HG03103 (cell line): ENCODE measurements around the gene NUP188.

ENCODE experiments used
- ATAC-seq: cut with Tn5 transposase; IDR thresholded peaks from one replicate; pipeline ENCODE4 v1.9.1; 2021; ENCODE audit warnings: low read depth; ENCODE audit not compliant: unreplicated experiment

NUP188 gene

DNA sequence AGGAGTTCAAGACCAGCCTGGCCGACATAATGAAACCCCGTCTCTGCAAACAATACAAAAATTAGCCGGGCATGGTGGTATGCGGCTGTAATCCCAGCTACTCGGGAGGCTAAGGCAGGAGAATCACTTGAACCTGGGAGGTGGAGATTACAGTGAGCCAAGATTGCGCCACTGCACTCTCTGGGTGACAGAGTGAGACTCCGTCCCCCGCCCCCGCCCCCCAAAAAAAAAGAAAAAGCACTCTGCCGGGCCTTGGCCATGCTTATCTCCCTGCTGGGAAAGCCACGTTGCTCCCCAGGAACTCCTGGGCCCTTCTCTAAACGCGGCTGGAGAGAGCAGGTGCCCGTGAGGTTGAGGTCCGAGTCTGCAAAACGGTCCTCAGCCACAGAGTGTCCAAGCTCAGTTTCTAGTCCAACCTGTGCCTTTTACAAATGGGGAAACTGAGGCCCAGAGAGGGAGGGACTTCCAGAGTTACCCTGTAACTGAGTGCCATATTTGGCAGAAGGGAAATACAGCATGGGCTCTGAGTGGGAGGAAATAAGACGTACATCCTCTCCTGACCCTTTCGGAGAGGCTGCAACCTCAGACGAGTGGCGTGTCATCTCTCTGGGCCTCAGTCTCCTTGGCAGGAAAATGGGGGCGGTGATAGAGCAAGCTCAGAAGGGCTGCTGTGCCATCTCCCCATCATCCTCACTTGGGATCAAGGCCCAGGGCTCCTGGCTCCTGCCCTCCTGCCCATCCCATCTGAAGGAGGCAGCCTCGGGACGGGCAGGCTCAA lies 33.3 kb upstream of the NUP188 start:
- no peak for ATAC-seq

DNA sequence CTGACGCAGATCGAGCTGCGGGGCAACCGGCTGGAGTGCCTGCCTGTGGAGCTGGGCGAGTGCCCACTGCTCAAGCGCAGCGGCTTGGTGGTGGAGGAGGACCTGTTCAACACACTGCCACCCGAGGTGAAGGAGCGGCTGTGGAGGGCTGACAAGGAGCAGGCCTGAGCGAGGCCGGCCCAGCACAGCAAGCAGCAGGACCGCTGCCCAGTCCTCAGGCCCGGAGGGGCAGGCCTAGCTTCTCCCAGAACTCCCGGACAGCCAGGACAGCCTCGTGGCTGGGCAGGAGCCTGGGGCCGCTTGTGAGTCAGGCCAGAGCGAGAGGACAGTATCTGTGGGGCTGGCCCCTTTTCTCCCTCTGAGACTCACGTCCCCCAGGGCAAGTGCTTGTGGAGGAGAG lies 31.3 kb upstream of the NUP188 start:
- no peak for ATAC-seq

DNA sequence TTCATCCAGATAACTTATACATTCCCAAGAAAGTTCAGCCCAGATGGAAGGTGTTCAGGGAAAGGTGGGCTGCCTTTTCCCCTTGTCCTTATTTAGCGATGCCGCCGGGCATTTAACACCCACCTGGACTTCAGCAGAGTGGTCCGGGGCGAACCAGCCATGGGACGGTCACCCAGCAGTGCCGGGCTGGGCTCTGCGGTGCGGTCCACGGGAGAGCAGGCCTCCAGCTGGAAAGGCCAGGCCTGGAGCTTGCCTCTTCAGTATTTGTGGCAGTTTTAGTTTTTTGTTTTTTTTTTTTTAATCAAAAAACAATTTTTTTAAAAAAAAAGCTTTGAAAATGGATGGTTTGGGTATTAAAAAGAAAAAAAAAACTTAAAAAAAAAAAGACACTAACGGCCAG lies 30.8 kb upstream of the NUP188 start:
- ATAC-seq: no peak

DNA sequence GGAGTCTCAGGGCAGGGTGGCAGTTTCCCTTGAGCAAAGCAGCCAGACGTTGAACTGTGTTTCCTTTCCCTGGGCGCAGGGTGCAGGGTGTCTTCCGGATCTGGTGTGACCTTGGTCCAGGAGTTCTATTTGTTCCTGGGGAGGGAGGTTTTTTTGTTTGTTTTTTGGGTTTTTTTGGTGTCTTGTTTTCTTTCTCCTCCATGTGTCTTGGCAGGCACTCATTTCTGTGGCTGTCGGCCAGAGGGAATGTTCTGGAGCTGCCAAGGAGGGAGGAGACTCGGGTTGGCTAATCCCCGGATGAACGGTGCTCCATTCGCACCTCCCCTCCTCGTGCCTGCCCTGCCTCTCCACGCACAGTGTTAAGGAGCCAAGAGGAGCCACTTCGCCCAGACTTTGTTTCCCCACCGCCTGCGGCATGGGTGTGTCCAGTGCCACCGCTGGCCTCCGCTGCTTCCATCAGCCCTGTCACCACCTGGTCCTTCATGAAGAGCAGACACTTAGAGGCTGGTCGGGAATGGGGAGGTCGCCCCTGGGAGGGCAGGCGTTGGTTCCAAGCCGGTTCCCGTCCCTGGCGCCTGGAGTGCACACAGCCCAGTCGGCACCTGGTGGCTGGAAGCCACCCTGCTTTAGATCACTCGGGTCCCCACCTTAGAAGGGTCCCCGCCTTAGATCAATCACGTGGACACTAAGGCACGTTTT lies 30.2 kb upstream of the NUP188 start:
- no peak for ATAC-seq

DNA sequence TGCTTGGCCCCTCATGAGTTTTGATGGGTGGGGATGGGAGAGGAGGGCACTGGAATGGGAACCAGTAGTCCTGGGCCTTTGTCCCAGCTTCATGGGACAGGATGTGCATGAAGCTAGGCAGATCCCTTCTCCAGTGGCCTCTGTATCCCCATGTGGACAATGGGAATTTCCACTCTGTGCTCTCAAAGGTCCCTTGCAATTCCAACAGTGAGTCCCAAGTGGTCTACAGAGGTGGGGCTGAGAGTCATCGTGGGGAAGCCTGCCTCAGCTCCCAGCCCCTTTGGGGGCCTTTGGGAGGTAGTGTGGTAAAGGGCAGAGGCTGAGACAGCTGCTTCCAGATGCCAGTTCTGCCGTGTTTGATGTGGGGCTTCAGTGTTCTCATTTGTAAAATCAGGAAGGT lies 28.6 kb upstream of the NUP188 start:
- ATAC-seq: no peak

DNA sequence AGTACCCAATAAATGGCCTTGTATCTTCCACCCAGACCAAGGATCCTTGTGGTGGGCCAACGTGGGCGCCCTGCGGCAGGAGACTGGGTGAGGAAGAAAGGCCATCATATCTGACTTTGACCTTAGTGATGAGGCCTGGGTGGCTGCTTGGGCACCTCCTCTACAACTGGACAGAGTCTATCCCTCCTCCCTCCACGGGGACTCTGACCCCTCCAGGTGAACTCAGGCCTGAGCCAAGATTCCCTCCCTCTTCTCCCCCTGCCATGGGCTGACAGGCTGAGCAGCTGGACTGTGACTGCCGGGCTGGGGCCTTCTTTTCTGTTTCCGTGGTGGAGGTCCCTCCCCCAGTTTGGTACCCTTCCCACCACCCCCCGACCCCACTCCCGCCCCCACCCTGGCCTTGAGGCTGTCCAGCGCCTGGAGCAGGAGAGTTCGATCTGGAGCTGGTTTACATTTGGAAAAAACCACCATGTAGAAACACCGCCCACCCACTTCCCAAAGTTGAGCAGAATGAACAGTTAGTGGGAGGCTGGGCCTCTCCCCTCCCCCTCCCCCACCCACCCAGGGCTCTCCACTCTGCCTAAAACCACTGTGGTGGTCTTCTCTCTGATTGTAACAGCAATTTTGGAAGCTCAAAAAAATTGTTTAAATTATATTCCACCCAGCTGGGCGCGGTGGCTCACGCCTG lies 28.0 kb upstream of the NUP188 start:
- no peak for ATAC-seq

DNA sequence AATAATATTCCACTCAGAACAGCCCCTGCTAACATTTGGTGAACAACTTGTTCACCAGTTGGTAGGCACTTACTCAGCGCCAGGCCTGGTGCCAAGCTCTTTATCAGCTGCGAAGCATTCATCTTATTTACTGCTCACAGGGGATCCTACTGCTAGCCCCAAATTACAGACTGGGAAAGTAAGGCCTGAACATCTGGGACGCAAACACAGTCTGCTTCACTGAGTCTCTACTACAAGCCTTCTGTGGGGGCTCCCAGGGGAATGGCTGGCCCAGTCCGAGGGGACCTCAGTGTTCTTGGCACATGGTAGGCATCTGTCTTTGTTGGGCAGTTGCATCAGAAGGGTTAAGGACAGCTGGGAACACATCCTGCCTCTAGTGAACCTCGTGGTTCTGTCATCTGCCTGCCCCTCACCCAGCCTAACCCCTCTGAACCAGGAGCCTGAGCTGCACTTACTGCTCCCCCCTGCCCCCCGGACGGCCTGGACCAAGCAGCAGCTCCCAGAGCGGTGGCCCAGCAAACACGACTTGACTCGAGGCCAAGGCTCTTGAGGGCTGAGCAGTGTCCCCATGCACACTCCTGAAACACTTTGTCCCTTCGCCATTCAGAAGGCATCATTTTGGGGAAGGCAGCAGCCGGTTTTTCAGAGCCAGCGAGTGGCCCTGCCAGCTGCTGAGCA lies 27.0 kb upstream of the NUP188 start, which contains the start of gene PHYHD1:
Gene PHYHD1 (plus strand): TSS at position 602 of the 678 bp plus-strand sequence. CDS start 1,342 bp downstream, outside the sequence.
- ATAC-seq: no peak

DNA sequence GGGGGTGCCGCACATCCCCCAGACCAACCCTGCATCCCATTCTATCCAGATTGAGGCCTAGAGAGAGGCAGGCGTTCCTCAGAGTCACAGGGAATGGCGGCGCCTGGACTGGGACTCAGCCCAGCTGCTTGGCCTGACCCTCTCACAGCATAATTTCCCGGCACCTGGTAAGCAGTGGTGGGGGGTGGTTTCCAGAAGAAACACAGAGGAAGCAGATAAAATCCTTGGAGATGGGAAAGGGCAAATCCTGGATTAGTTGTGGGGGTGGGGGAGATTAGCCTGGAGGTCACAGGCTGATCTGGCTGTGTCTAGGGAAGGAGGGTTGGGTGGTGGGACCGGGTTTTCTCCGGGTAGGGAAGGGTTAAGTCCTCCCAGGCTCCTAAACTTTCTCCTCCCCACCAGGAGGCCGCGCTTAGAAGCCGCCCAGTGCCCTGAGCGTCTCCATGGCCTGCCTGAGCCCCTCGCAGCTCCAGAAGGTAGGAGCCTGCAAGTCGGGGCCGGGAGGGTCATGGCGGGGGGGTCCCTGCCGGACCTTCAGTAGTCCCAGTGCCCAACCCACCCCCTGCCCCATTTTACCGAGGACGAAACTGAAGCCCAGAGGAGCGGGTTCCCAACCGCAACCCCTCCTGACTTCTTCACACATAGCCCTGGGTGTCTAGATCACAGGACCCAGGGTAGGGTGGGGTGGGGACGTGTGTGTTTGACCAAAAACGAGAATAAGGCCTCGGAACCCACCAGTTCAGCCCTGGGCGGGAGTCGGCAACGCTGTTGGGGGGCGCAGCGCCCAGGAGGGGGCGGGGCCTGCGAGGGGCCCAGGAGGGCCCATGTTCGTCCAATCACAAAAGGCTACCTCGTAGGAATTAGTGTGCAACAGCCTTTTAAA lies 25.4 kb upstream of the NUP188 start:
- no peak for ATAC-seq

DNA sequence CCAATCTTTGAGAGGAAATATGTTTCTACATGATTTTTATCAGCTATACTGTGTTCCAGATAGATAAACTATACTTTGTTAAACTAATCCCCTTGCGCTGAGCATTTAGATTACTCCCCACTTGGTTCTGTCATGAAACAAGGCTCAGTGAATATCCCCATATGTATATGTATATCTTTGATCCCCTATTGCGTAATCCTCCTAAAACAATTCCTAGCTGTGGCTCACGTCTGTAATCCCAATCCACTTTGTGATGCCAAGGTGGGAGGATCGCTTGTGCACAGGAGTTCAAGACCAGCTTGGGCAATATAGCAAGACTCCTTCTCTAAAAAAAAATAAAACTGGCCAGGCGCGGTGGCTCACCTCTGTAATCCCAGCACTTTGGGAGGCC lies 24.0 kb upstream of the NUP188 start:
- no peak for ATAC-seq

DNA sequence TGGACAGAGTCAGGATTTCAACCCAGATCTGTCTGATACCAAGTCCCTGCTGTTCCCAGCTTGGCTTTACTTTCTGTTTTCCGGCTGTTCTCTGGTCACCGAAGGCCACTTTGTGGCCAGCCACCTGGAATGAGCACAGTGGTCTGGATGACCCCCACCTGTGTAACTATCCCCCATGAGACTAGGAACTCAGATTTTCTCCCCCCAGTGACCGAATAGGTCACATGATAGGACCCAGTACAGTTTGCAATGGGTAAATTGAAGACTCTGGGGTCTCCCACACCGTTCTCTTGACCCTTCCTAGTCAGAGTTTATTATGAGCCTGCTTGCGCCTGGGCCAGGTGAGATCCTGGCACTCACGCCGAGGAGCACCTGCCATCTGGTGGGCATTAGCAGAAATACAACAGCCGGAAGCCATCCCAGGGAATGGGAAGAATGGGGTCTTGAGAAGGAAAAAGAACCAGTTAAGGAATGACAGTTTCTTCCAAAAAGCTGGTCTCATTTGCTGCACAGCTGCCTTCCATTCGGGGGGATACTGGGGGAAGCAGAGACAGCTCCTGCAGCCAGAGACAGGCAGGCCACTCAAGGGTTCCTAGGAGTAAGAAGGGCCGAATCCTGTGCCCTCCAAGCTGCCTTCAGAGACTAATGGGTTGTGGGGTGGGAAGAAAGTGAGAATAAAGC lies 19.6 kb upstream of the NUP188 start:
- ATAC-seq: no peak

DNA sequence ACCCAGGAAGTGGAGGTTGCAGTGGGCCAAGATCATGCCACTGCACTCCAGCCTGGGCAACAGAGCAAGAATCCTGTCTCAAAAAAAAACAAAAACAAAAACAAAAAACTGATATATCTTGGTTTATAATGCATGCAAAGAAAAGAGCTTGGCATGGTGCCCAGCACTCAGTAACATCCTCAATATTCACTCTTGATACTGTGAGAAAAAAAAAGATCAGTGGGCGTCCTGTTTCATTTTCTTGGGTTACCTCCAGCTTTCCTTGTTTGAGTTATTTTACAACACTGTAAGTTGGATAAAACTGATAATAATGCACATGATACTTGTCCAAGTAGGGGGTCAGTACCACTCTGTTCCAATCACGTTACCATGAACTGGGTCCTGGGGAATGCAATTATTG lies 18.9 kb upstream of the NUP188 start:
- no peak for ATAC-seq

DNA sequence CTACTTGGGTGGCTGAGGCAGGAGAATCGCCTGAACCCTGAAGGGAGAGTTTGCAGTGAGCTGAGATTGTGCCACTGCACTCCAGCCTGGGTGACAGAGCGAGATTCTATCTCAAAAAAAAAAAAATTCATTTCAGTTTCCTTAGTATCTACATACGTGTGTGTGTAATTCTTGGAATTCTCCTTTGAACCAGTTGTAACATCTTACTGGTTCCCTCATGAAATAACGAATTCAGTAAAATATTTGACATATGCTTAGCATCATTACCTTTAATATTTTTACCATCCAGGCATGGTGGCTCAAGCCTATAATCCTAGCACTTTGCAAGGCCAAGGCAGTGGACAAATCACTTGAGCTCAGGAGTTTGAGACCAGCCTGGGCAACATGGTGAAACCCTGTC lies 17.9 kb upstream of the NUP188 start:
- no peak for ATAC-seq

DNA sequence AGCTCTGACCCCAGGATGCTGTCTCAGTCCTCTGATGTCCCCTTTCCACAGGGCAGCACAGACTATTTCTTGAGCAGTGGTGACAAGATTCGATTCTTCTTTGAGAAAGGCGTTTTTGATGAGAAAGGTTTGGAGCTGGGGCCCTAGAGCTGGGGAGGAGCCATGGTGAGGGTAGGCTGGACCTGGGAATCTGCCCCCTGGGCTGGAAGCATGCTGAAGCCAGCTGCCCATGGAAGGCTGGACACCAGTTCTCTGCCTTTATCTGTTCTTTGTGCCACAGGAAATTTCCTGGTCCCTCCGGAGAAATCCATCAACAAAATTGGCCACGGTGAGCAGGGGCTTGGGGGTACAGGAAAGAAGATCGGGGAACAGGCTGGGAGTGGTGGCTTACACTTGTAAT lies 13.8 kb upstream of the NUP188 start:
- no peak for ATAC-seq

DNA sequence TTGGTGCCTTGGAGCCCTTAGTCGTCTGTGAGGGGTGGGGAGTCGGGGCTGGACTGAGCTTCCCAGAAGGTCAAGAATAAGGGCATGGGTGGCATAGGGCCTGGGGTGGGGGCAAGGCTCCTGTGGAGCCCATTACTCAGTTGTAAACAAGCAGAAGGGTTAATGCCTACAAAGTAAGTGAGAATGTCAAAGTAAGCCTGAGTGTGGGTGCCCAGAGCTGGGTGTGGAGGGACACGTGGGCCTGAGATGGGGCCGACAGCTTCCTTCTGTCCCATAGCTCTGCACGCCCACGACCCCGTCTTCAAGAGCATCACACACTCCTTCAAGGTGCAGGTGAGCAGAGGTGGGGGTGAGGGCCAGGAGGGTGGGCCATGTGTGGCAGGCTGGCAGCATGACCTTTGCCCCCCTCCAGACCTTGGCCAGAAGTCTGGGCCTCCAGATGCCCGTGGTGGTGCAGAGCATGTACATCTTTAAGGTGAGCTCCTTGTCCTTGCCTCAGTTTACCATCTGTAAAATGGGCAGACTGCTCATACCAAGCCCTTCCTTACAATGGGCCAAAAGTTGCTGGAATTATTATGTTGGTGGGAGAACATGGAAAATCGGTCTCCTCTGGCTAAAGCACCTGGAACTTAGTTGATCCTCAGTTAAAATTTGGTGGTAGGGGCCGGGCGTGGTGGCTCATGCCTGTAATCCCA lies 11.2 kb upstream of the NUP188 start:
- no peak for ATAC-seq

DNA sequence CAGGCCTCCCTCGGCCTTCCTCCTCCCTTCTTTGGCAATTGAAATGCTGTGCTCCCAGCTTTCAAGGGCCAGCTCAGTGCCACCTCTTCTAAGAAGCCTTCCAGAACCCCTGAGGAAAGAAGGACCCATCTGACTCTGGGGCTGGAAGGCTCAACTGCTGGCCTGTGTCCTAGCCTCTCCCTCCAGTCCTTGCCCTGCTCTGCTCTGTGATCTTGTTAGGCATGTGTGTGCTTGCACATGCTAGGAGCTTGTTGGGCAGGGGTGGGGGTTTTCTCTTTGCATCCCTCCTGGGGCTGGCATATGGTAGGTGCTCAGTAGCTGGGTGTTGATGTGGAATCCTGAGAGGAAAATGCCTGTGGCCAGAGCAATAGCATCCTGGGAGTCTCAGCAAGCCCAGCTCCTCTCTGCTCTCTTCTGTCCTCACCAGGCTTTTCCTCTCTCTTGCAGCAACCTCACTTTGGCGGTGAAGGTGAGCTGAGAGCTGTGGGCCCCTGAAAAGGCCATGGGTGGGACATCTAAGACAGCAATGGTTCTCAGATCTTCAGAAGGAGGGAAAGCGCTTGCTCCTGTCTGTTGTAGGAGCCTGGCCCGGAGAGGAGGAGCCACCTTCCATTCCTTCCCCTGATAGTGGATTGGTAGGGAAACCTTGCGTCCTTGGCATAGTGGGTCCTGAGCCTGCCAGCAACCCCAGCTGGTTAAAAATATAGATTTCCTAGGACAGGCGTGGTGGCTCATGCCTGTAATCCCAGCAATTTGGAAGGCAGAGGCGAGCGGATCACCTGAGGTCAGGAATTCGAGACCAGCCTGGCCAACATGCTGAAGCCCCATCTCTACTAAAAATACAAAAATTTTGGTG lies 10.0 kb upstream of the NUP188 start:
- ATAC-seq: no peak

DNA sequence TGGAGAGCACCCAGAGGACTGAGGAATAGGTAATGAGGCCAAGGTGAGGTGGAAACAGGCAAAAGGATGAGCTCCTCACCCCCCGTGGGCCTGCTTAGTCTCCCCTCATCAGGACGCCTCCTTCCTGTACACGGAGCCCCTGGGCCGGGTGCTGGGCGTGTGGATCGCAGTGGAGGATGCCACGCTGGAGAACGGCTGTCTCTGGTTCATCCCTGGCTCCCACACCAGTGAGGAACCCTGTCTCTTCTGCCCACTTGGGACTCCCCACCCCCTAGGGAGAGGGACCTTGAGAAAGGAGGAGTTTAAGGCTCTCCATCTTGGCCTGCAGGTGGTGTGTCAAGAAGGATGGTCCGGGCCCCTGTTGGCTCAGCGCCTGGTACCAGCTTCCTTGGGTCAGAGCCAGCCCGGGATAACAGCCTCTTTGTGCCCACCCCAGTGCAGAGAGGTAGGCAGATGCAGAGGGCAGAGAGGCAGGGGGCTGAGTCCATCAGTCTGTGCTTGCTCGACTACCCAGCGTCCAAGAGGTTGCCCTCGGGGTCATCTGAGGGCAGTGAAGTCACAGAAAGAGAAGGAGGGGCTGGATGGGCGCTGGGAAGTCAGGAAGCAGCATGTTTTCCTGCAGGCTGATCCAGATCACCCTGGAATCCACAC lies 7.1 kb upstream of the NUP188 start:
- ATAC-seq: no peak

DNA sequence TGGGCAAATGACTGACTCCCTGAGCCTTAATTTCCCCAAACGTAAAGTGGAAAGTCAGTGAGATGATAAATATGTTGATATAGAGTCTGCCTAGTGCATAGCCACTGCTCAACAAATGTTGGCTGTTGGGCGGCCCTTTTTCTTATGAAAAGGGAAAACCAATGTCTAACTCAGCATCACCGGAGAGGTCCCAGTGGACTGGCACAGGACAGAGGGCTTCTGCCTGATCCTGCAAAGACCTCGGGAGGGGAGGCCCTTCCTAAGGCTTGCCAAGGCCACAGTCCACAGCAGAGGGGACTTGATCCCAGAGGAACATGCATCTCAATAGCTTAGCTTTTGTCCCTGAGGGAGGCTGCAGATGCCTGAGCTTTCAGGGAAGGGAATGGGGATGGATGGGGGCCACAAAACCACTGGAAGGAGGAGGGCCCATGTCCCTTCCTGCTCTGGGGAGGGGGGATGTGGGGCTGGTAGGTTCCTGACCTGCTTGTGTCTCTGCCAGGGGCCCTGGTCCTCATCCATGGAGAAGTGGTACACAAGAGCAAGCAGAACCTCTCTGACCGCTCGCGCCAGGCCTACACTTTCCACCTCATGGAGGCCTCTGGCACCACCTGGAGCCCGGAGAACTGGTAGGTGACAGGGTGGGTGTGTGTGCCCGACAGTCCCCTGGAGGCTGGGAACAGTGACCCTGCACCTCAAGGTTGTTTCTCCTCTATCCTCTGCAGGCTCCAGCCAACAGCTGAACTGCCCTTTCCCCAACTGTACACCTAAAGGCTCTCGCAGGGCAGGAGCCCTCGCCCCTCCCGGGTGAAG lies 6.3 kb upstream of the NUP188 start:
- ATAC-seq: no peak
